Natural killer cell (primary cell): ENCODE measurements around the gene SYNGR3. TPM values are rescaled to one million over a fixed set of nuclear protein-coding genes. Genes with fewer than 3 reads are reported as not detected.
A peak's percentile ranks its signal among the peaks of the same experiment; 100 is the strongest.

Source experiments
- ATAC-seq, 3 donors: fragments of 150-1000 bp in 2 of 3; fragments of 200-7000 bp in 1 of 3; cut with Tn5 transposase; 1 replicate in 1 of 3; 2 replicates in 2 of 3; pipeline ENCODE4 v1.10.0; 2021; ENCODE audit warnings: mild to moderate bottlenecking in 2 of 3, moderate library complexity in 2 of 3
- DNase-seq, 2 donors: peaks; one replicate each; pipeline versions ENCODE4 v3.0.0 to v3.0.0-alpha.2; 2013 to 2021; ENCODE audit warnings: mixed read lengths in 1 of 2
- H3K27ac ChIP-seq: one replicate; pipeline ENCODE4 v1.5.1; 2013; ENCODE audit warnings: mild to moderate bottlenecking, low read length
- H3K27me3 ChIP-seq: one replicate; pipeline ENCODE4 v1.6.1; 2013; ENCODE audit warnings: low read length; ENCODE audit not compliant: control insufficient read depth, insufficient read depth
- H3K36me3 ChIP-seq: one replicate; pipeline ENCODE4 v1.6.1; 2013; ENCODE audit warnings: low read length; ENCODE audit not compliant: control insufficient read depth, insufficient read depth
- H3K4me1 ChIP-seq: one replicate; pipeline ENCODE4 v1.6.1; 2013; ENCODE audit warnings: low read length; ENCODE audit not compliant: control insufficient read depth, insufficient read depth
- H3K4me3 ChIP-seq: one replicate; pipeline ENCODE4 v1.5.1; 2013; ENCODE audit warnings: low read length
- H3K9me3 ChIP-seq: one replicate; pipeline ENCODE4 v1.6.1; 2013; ENCODE audit warnings: low read length; ENCODE audit not compliant: control insufficient read depth, insufficient read depth
- H3K27ac Mint-ChIP-seq, 2 donors: one replicate each; pipeline ENCODE4 v1.8.0; 2022; ENCODE audit warnings: mild to moderate bottlenecking in 2 of 2, mixed read lengths in 2 of 2, moderate library complexity in 1 of 2
- H3K27me3 Mint-ChIP-seq, 2 donors: one replicate each; pipeline ENCODE4 v1.8.0; 2022; ENCODE audit warnings: low read depth in 2 of 2, mixed read lengths in 2 of 2
- H3K36me3 Mint-ChIP-seq: one replicate; pipeline ENCODE4 v1.8.0; 2022; ENCODE audit warnings: mixed read lengths
- H3K4me1 Mint-ChIP-seq, 2 donors: one replicate each; pipeline ENCODE4 v1.8.0; 2022; ENCODE audit warnings: mixed read lengths in 2 of 2
- H3K4me3 Mint-ChIP-seq: one replicate; pipeline ENCODE4 v1.8.0; 2022; ENCODE audit warnings: mild to moderate bottlenecking, moderate library complexity, mixed read lengths
- H3K9me3 Mint-ChIP-seq, 2 donors: one replicate each; pipeline ENCODE4 v1.8.0; 2022; ENCODE audit warnings: mixed read lengths in 2 of 2
- WGBS: methylation state at CpG from one replicate; pipeline ENCODE4 v1.1.7; 2013; ENCODE audit warnings: missing lambda C conversion rate; ENCODE audit not compliant: insufficient coverage; 5-methylcytosine and 5-hydroxymethylcytosine counted together
- intact Hi-C: fragments of 100-400 bp; cut with micrococcal nuclease; formaldehyde crosslinking; loops from one replicate; pipeline ENCODE4 v1.14.2; 2022
- total RNA-seq, 4 donors: library from RNA; stranded (reverse); fragments of 120-200 nt in 1 of 4; gene quantifications; one replicate each; pipeline versions ENCODE4 v1.2.3 to v1.2.4, GENCODE V29; 2013 to 2022
- TF ChIP-seq, protein P1 (sequence below): fragments of 200-600 bp; IDR thresholded peaks from one replicate; pipeline ENCODE4 v1.8.0; 2022; ENCODE audit warnings: antibody characterized with exemption

Gene SYNGR3
- total RNA-seq, 3 donors from 2014 or later (not counting 1 experiment from before 2014, with no cell fraction given) = 10.3 to 19.3 (median 19.1) TPM

DNA sequence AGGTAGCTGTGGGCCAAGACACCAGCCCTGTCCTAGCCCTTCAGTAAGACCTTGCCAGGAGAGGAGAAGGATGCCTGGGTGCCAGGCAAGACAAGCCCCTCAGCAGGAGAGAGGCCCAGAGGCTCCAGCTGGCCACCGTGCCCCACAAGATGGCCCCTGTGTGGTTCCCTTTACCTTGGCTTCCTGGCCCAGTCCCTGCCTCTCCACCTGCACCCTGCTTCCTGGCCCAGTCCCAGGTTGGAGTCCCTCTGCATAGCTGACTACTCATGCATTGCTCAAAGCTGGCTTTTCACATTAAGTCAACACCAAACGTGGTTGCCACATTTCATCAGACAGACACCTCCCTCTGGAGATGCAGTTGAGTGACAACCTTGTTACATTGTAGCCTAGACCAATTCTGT, 4.0 kb downstream of the SYNGR3 start:
- DNase-seq (peak in 1 of 2 donors; percentile 58), ATAC-seq (no peak)
- intact Hi-C loops = no loop called here
- no peaks in the 10 kb centered on the region for H3K9me3 ChIP-seq
- TF ChIP-seq, protein P1, sequence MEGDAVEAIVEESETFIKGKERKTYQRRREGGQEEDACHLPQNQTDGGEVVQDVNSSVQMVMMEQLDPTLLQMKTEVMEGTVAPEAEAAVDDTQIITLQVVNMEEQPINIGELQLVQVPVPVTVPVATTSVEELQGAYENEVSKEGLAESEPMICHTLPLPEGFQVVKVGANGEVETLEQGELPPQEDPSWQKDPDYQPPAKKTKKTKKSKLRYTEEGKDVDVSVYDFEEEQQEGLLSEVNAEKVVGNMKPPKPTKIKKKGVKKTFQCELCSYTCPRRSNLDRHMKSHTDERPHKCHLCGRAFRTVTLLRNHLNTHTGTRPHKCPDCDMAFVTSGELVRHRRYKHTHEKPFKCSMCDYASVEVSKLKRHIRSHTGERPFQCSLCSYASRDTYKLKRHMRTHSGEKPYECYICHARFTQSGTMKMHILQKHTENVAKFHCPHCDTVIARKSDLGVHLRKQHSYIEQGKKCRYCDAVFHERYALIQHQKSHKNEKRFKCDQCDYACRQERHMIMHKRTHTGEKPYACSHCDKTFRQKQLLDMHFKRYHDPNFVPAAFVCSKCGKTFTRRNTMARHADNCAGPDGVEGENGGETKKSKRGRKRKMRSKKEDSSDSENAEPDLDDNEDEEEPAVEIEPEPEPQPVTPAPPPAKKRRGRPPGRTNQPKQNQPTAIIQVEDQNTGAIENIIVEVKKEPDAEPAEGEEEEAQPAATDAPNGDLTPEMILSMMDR = no peak
- Mint-ChIP-seq H3K27me3 (no peaks in the 10 kb centered on the region), H3K36me3 (no peaks in the 10 kb centered on the region), H3K9me3 (no peaks in the 10 kb centered on the region), H3K4me3 (no peak overlapping the region), H3K27ac (peak overlapping the region; percentile 75 to 85), H3K4me1 (peaks cover 0 to 30% of the 10 kb centered on the region in 2 donors)
- peaks cover 2% of the 10 kb centered on the region for H3K27me3 ChIP-seq
- H3K27ac ChIP-seq = peak overlapping the region; percentile 35
- WGBS = 100% methylated on average over 1 of the region's 2 CpGs
- H3K4me1 ChIP-seq = peaks cover 36% of the 10 kb centered on the region
- no peak overlapping the region for H3K4me3 ChIP-seq
- peaks cover 11% of the 10 kb centered on the region for H3K36me3 ChIP-seq

DNA sequence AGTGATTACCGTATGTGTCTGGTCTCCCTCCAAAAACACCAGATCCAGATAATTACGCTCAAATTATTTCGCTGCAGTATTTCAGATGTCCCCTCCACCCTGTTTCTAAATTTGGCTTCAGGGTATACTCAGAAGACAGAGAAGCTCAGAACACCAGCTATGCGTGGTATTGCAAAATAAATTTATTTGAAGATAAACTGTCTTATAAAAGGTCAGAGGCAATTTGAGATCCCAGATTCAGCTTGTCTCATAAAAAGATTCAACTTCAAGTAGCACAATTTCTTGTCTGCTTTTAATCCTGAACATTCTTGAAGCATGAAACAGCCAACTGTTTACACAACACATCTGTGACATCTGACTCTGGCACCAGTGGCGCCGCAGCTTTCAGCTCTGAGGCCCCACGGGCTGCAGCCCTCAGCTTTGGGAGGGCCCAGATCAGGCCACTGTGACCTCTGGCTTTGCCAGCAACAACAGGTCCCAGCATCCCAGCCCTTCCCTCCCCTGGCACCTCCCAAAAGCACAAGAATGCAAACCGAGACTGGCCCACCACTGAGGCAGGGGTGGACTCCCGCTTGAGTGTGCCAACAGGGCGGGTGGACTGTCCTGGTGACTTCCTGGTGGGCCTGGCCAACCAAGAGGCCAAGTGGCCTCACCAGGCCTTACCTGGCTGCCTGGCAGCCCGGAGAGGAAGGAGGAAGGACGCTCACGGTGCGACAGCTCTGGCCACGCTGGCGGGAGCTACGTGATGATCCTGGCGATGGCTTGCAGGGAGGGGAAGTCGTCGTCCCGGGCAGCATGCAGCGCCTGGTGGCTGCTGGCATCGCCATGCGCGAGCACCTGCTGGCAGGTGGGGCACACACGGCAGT, 8.0 kb downstream of the SYNGR3 start:
- Mint-ChIP-seq H3K27ac (no peak overlapping the region), H3K4me3 (no peak overlapping the region), H3K4me1 (peaks cover 0 to 9% of the 10 kb centered on the region in 2 donors), H3K9me3 (no peaks in the 10 kb centered on the region), H3K27me3 (no peaks in the 10 kb centered on the region), H3K36me3 (no peaks in the 10 kb centered on the region)
- WGBS = 93% methylated on average over 26 of the region's 26 CpGs
- H3K4me3 ChIP-seq = no peak overlapping the region
- H3K9me3 ChIP-seq = no peaks in the 10 kb centered on the region
- intact Hi-C loops = no loop called here
- H3K27ac ChIP-seq = no peak overlapping the region
- no peaks in the 10 kb centered on the region for H3K27me3 ChIP-seq
- H3K4me1 ChIP-seq = peaks cover 11% of the 10 kb centered on the region
- TF ChIP-seq, protein P1 = no peak
- no peak for ATAC-seq
- peaks cover 40% of the 10 kb centered on the region for H3K36me3 ChIP-seq
- DNase-seq = no peak

DNA sequence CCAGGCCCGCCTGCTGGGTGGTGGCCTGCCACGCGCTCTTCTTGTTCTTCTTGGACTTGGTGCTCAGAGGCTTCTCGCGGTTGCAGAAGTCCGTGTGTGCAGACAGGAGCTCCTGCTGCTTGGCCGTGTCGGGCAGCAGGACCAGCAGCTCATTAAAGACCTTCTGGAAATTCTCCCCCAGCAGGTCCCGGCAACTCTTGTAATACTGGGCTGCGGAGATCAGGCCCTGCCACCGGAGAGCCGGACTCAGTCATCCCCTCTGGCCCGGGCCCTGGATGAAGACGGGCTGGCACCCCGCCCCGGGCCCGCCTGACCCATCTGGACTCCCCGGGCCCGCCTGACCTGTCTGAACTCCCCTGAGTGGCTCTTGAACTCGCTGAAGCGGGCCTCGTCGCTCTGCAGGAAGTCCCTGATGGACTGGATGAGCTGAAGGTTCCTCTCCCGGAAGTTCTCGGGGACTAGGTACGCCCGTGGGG, 8.6 kb downstream of the SYNGR3 start:
- Mint-ChIP-seq H3K9me3 (no peaks in the 10 kb centered on the region), H3K36me3 (no peaks in the 10 kb centered on the region), H3K27me3 (no peaks in the 10 kb centered on the region), H3K4me3 (no peak overlapping the region), H3K4me1 (peaks cover 0 to 9% of the 10 kb centered on the region in 2 donors), H3K27ac (no peak overlapping the region)
- H3K27ac ChIP-seq = no peak overlapping the region
- peaks cover 7% of the 10 kb centered on the region for H3K4me1 ChIP-seq
- DNase-seq (no peak), ATAC-seq (no peak)
- intact Hi-C loops = no loop called here
- no peaks in the 10 kb centered on the region for H3K9me3 ChIP-seq
- H3K4me3 ChIP-seq = no peak overlapping the region
- H3K27me3 ChIP-seq = no peaks in the 10 kb centered on the region
- TF ChIP-seq, protein P1 = no peak
- 97% methylated on average over 27 of the region's 27 CpGs for WGBS
- peaks cover 47% of the 10 kb centered on the region for H3K36me3 ChIP-seq
